Testis (tissue), 3 donors: ENCODE measurements around the gene FAM210B. TPM values are rescaled to one million over a fixed set of nuclear protein-coding genes. Genes with fewer than 3 reads are reported as not detected.
"Not testable (repeated sequence)": the region's sequence is repeated elsewhere in the genome, so short reads cannot be mapped to it uniquely, and the experiment has no call there.

Experiments used
- DNase-seq: peaks from one replicate; pipeline ENCODE4 v3.0.0-alpha.2; 2019
- H3K27ac ChIP-seq, 2 donors: fragments of 200-600 bp; sonication (generic); one replicate each; pipeline ENCODE4 v1.5.1; 2019
- H3K27me3 ChIP-seq: fragments of 200-600 bp; sonication (generic); one replicate; pipeline ENCODE4 v1.5.1; 2019
- H3K36me3 ChIP-seq: fragments of 200-600 bp; sonication (generic); one replicate; pipeline ENCODE4 v1.5.1; 2017; ENCODE audit warnings: low read depth; ENCODE audit errors: missing control alignments
- H3K4me1 ChIP-seq: fragments of 200-600 bp; sonication (generic); one replicate; pipeline ENCODE4 v1.5.1; 2019
- H3K4me3 ChIP-seq, 2 donors: fragments of 200-600 bp; sonication (generic); one replicate each; pipeline ENCODE4 v1.5.1; 2017 to 2019
- H3K9me3 ChIP-seq: fragments of 200-600 bp; sonication (generic); one replicate; pipeline ENCODE4 v1.5.1; 2017
- POLR2A ChIP-seq: fragments of 450-650 bp; IDR thresholded peaks from one replicate; pipeline ENCODE4 v1.6.1; 2017; ENCODE audit warnings: antibody characterized with exemption, mild to moderate bottlenecking, moderate library complexity
- WGBS, 2 donors: methylation state at CpG; one replicate each; pipeline ENCODE4 v1.1.5; 2018; 5-methylcytosine and 5-hydroxymethylcytosine counted together
- intact Hi-C: fragments of 100-400 bp; cut with DNase I; formaldehyde crosslinking; loops from one replicate; pipeline ENCODE4 v1.15.1; 2023; ENCODE audit warnings: low total_unique reads
- polyA plus RNA-seq: library from polyadenylated mRNA; stranded (reverse); fragments of 350-450 nt; fragmentation: Illumina TruSeq; extraction: RNeasy Lipid Tissue Mini Kit (QIAGEN cat#74804); gene quantifications from one replicate; pipeline ENCODE4 v1.2.3, GENCODE V29; 2014; ENCODE audit warnings: low read depth, low replicate concordance; ENCODE audit not compliant: insufficient read depth
- total RNA-seq, 2 donors: library from RNA; depleted of rRNA; stranded (reverse); fragments of >200 nt; gene quantifications; one replicate each; pipeline ENCODE4 v1.2.3, GENCODE V29; 2016
- TF ChIP-seq, protein P1 (sequence below), 3 experiments: fragments of 450-650 bp in 2 of 3; fragments of 200-600 bp in 1 of 3; sonication (generic) in 1 of 3; IDR thresholded peaks; one replicate each; pipeline ENCODE4 v1.5.1; 2016 to 2019; ENCODE audit warnings: antibody characterized with exemption in 3 of 3, mild to moderate bottlenecking in 2 of 3, moderate library complexity in 1 of 3

FAM210B gene
- total and polyA plus RNA-seq, 3 donors from 2014 or later = 26.7 to 33.9 (median 29.5) TPM

DNA sequence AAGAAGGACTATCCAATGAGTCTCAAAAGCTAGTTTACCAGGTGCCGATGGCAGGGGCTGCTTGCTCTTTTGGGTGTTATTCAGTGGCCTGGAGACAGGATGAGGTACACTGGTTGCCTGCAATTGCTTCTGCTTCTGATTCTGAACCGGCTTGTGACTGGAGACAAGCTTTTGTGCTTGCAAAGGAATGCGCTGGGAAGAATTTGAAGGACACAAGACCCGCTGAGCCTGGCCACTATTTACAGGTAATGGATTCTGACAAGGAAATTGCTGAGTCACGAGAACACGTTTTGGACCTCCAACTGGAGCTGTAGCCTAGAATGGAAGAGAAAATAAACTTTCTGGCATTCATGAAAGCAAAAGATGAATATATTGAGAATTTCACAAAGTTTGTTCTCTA is 27.4 kb downstream of the FAM210B start:
- H3K27ac ChIP-seq = no peak overlapping the region
- TF ChIP-seq POLR2A = no peak
- TF ChIP-seq, protein P1, sequence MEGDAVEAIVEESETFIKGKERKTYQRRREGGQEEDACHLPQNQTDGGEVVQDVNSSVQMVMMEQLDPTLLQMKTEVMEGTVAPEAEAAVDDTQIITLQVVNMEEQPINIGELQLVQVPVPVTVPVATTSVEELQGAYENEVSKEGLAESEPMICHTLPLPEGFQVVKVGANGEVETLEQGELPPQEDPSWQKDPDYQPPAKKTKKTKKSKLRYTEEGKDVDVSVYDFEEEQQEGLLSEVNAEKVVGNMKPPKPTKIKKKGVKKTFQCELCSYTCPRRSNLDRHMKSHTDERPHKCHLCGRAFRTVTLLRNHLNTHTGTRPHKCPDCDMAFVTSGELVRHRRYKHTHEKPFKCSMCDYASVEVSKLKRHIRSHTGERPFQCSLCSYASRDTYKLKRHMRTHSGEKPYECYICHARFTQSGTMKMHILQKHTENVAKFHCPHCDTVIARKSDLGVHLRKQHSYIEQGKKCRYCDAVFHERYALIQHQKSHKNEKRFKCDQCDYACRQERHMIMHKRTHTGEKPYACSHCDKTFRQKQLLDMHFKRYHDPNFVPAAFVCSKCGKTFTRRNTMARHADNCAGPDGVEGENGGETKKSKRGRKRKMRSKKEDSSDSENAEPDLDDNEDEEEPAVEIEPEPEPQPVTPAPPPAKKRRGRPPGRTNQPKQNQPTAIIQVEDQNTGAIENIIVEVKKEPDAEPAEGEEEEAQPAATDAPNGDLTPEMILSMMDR (IDR thresholded peaks at IDR 0.05) = no peak
- peaks cover 5% of the 10 kb centered on the region for H3K4me1 ChIP-seq
- H3K9me3 ChIP-seq = no peaks in the 10 kb centered on the region
- intact Hi-C loops = no loop called here
- H3K36me3 ChIP-seq = no peaks in the 10 kb centered on the region
- 94 to 96% methylated on average over 6 of the region's 6 CpGs for whole genome bisulfite sequencing, 2 donors
- DNase-seq = no peak
- no peak overlapping the region for H3K4me3 ChIP-seq
- H3K27me3 ChIP-seq = no peaks in the 10 kb centered on the region

DNA sequence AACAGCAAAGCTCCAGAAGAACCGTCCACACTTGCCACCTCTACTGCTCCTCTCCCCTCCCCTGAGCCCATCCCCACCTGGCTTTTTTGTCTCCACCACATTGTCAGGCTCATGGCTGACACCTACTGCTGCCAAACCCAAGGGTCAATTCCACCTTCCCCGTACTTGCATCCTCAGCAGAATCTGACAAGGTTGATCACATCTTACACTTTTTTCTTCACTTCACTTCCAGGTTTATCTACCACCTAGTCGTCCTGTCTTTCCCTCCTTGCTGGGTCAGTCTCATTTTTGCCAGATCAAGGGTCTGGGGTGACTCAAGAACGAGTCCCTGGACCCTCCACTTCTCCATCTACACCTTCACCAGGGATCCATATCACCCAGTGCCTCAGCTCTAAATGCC is 30.1 kb downstream of the FAM210B start:
- no peak overlapping the region for H3K4me3 ChIP-seq
- no peak for TF ChIP-seq POLR2A
- TF ChIP-seq, protein P1 (IDR thresholded peaks at IDR 0.05) = no peak
- intact Hi-C loops = no loop called here
- WGBS, 2 donors = 89 to 92% methylated on average over 4 of the region's 4 CpGs
- H3K9me3 ChIP-seq = no peaks in the 10 kb centered on the region
- no peak for DNase-seq
- H3K36me3 ChIP-seq = no peaks in the 10 kb centered on the region
- no peak overlapping the region for H3K27ac ChIP-seq
- H3K4me1 ChIP-seq = peaks cover 12% of the 10 kb centered on the region
- no peaks in the 10 kb centered on the region for H3K27me3 ChIP-seq

DNA sequence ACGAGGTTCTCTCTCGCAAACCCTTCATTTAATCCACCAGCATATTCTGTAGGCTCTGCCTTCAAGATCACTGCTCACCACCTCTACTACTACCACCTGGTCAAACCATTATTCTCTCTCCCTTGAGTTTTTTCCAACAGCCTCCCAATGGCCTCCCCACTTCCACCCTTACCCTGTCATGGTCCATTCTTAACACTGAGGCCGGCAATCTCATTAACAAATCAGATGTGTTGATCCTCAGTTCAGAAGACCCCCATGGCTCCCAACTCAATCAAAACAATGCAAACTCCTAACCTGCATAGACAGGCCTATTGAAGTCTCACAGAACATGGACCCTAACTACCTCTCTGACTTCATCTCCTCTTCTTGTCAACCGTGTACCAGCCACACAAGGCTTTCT is 31.0 kb downstream of the FAM210B start:
- Histone ChIP-seq H3K4me1 (peaks cover 19% of the 10 kb centered on the region), H3K9me3 (no peaks in the 10 kb centered on the region), H3K36me3 (no peaks in the 10 kb centered on the region), H3K27ac (no peak overlapping the region), H3K27me3 (no peaks in the 10 kb centered on the region), H3K4me3 (no peak overlapping the region)
- DNase-seq = no peak
- no peak for TF ChIP-seq POLR2A
- TF ChIP-seq, protein P1 (IDR thresholded peaks at IDR 0.05) = no peak
- WGBS, 2 donors = 93% methylated on average over 4 of the region's 4 CpGs
- intact Hi-C loops = no loop called here

DNA sequence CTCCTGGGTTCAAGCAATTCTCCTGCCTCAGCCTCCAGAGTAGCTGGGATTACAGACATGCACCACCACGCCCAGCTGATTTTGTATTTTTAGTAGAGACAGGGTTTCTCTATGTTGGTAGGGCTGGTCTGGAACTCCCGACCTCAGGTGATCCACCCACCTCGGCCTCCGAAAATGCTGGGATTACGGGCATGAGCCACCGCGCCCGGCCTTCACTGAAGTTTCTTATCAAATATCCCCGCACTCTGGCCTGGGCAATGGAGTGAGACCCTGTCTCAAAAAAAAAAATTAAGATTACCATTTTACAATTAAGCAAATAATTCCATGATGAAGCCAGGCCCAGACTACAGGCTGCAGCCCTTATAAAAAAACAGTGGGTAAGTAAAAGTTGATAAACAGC is 31.6 kb downstream of the FAM210B start:
- intact Hi-C loops, H3K4me3 ChIP-seq, H3K27ac ChIP-seq, H3K9me3 ChIP-seq, H3K27me3 ChIP-seq, DNase-seq, H3K36me3 ChIP-seq: not testable (repeated sequence)
- 91 to 93% methylated on average over 9 of the region's 9 CpGs for WGBS, 2 donors
- H3K4me1 ChIP-seq = peaks cover 19% of the 10 kb centered on the region

DNA sequence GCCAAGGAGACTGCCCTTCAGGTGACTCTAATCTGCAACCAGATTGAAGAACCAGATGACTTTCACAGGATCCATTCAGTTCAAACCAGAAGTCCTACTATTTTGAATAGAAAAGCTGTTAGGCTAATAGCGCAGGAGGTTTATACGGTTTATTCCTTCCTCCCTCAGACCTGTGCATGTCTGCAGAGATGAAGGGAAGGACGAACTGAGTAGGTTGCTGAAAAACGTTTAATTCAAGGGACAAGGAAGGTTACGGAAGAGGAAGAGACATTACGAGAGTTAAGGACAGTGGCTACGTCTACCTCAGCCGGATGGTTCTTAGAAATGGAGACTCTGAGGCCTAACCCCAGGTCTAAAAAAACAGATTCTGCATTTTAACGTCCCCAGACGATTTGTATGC is 32.3 kb downstream of the FAM210B start:
- no peak for DNase-seq
- Histone ChIP-seq H3K27ac (no peak overlapping the region), H3K27me3 (no peaks in the 10 kb centered on the region), H3K36me3 (no peaks in the 10 kb centered on the region), H3K4me1 (peaks cover 19% of the 10 kb centered on the region), H3K4me3 (peak overlapping the region in 1 of 2 donors; percentile 81), H3K9me3 (no peaks in the 10 kb centered on the region)
- 16 to 19% methylated on average over 10 of the region's 10 CpGs for WGBS, 2 donors
- no peak for TF ChIP-seq POLR2A
- TF ChIP-seq, protein P1 (IDR thresholded peaks at IDR 0.05) = no peak
- intact Hi-C loops = no loop called here
